ENCODE data around the gene SHC3. TPM values are rescaled to one million over a fixed set of nuclear protein-coding genes. Genes with fewer than 3 reads are reported as not detected.

Gene SHC3
- total and polyA plus RNA-seq, 2 donors (not counting 3 experiments of a cell fraction or from before 2014, with no cell fraction given) = 1.0 to 2.0 TPM

DNA sequence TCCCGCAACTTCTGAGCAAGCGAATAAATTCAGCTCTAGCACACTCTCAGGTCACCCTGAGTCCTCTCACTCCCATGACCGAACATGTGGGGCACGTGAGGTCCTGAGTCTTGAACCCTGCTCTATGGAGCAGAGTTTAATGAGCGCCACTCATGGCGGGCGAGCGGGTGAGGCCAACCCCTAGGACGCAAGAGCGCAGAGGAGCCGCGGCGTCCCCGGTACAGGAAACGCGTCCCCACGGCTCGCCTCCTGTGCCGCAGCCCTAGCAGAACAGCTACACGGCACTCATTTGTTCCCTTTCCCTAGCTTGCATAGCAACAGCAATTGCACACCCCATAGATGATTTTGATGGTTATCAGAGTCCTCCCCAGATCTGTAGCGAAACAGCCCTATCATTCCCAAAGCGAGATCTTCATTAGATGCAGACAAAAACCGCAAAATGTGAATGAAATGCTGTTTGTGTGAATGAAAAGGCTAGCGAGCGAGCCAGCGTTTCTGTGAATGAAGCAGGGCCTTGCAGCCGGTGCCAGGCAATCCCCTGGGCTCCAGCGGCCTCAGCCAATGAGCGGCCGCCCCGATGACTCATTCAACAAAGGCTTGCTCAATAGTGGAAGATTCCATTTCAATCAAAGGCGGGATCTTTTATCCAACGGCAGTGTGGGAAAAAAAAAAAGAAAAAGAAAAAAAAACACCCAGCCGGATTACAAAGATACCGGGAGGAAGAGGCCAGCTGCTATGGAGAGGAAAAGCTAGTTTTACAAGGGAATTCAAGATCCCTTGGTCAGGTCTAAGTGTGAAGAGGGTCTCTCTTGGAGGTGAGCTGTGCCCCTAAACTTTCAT lies 1.5 kb upstream of the SHC3 start:
- POLR2A ChIA-PET = interaction anchor here (1.4 kb wide), 1 partner anchor 26 kb away, joined by 6 read pairs; no protein-coding TSS in a partner anchor
- dilution Hi-C loops (cut with MboI; ENCODE audit: extremely low pct_ligation_motif_present, low sequenced_read_pairs) = no loop called here
- CTCF ChIA-PET = interaction anchor here (1.1 to 2.2 kb wide), 4 partner anchors 8 to 99 kb away, joined by 3 to 11 read pairs (median 6); no protein-coding TSS in a partner anchor

More for the DNA sequence above, 1.5 kb upstream of the SHC3 start:
- Histone ChIP-seq H2AFZ (ENCODE audit: low read depth, low read length) (peak overlapping the region; percentile 96), H3K9me3 (replicated peaks; ENCODE audit: control insufficient read depth, insufficient read depth, low read length) (no peaks in the 10 kb centered on the region), H4K20me1 (replicated peaks; ENCODE audit: control insufficient read depth, extremely low read depth, insufficient read depth, low read length) (no peaks in the 10 kb centered on the region), H3K9me1 (replicated peaks; ENCODE audit: control insufficient read depth, extremely low read depth, insufficient read depth, low read length) (no peaks in the 10 kb centered on the region), H3K27me3 (ENCODE audit: control insufficient read depth in 2 of 2, insufficient read depth in 2 of 2, low read length in 2 of 2) (peaks cover 13 to 20% of the 10 kb centered on the region in 2 experiments), H3K27ac (ENCODE audit: insufficient read depth, low read depth, low read length) (peak overlapping the region; percentile 83), H3K36me3 (ENCODE audit: control insufficient read depth in 2 of 2, extremely low read depth in 1 of 2, insufficient read depth in 2 of 2, low read length in 2 of 2) (no peaks in the 10 kb centered on the region), H3K9ac (replicated peaks; ENCODE audit: extremely low read depth, insufficient read depth, low read length) (peak overlapping the region; percentile 84), H3K4me1 (ENCODE audit: control insufficient read depth, extremely low read depth, insufficient read depth, low read length) (peaks cover 31% of the 10 kb centered on the region), H3K4me2 (ENCODE audit: insufficient read depth, low read length) (peak overlapping the region; percentile 80), H3K79me2 (ENCODE audit: control insufficient read depth, insufficient read depth, low read length) (peaks cover 3% of the 10 kb centered on the region), H3K4me3 (replicated peaks in 1 of 3; ENCODE audit: insufficient read depth in 1 of 3, low read depth in 1 of 3, low read length in 3 of 3) (peak overlapping the region; percentile 2 to 60 (median 34))
- peak; percentile 97 for DNase-seq (ENCODE audit: low read depth, low spot score)
- TF ChIP-seq FOS (IDR thresholded peaks at IDR 0.05; ENCODE audit: borderline replicate concordance, insufficient read depth, low read length) (peak; percentile 95), MYC (IDR thresholded peaks at IDR 0.05; ENCODE audit: low read depth, low read length) (no peak), GATA2 (IDR thresholded peaks at IDR 0.05; ENCODE audit: insufficient read depth, insufficient read length, low read depth, low read length) (peak; percentile 56), JUN (IDR thresholded peaks at IDR 0.05; ENCODE audit: borderline replicate concordance, insufficient read depth, insufficient read length, low read depth) (peak; percentile 90), EZH2 (IDR thresholded peaks at IDR 0.05; ENCODE audit: borderline replicate concordance, low read depth, low read length, severe bottlenecking) (no peak), POLR2AphosphoS5 (IDR thresholded peaks at IDR 0.05; ENCODE audit: insufficient read depth, low read depth, low read length) (peak; percentile 63), POLR2A (IDR thresholded peaks at IDR 0.05; ENCODE audit: low read depth, low read length) (peak; percentile 85)
- TF ChIP-seq, protein P1, sequence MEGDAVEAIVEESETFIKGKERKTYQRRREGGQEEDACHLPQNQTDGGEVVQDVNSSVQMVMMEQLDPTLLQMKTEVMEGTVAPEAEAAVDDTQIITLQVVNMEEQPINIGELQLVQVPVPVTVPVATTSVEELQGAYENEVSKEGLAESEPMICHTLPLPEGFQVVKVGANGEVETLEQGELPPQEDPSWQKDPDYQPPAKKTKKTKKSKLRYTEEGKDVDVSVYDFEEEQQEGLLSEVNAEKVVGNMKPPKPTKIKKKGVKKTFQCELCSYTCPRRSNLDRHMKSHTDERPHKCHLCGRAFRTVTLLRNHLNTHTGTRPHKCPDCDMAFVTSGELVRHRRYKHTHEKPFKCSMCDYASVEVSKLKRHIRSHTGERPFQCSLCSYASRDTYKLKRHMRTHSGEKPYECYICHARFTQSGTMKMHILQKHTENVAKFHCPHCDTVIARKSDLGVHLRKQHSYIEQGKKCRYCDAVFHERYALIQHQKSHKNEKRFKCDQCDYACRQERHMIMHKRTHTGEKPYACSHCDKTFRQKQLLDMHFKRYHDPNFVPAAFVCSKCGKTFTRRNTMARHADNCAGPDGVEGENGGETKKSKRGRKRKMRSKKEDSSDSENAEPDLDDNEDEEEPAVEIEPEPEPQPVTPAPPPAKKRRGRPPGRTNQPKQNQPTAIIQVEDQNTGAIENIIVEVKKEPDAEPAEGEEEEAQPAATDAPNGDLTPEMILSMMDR (IDR thresholded peaks at IDR 0.05; ENCODE audit: extremely low read depth in 1 of 2, insufficient read depth in 1 of 2, low read depth in 1 of 2, low read length in 2 of 2) = no peak
- TF ChIP-seq, protein P2, sequence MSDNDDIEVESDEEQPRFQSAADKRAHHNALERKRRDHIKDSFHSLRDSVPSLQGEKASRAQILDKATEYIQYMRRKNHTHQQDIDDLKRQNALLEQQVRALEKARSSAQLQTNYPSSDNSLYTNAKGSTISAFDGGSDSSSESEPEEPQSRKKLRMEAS (IDR thresholded peaks at IDR 0.05; ENCODE audit: insufficient read depth, insufficient read length) = no peak
- FAIRE-seq = peak; percentile 97
- TSS peak; percentile 50 for BruUV-seq (replicated peaks)
- intact Hi-C loops (cut with micrococcal nuclease) = loop anchor here (1.0 to 10.0 kb wide), 4 partner anchors 26 to 426 kb away; no protein-coding TSS in a partner anchor
